GM12865 (cell line): ENCODE data around the gene HLA-F.

Experiments used
- DNase-seq: peaks from one replicate; pipeline ENCODE4 v3.0.0; 2010; ENCODE audit warnings: low read depth
- H3K4me3 ChIP-seq: 2 replicates; pipeline ENCODE4 v1.5.1; 2011; ENCODE audit warnings: mild to moderate bottlenecking, low read depth, low read length, control low read depth
- TF ChIP-seq, protein P1 (sequence below): IDR thresholded peaks from 2 replicates; pipeline ENCODE4 v1.5.1; 2011; ENCODE audit warnings: low read length, control low read depth, low read depth, inconsistent platforms; ENCODE audit not compliant: insufficient read depth; ENCODE audit errors: missing control alignments

HLA-F gene

DNA sequence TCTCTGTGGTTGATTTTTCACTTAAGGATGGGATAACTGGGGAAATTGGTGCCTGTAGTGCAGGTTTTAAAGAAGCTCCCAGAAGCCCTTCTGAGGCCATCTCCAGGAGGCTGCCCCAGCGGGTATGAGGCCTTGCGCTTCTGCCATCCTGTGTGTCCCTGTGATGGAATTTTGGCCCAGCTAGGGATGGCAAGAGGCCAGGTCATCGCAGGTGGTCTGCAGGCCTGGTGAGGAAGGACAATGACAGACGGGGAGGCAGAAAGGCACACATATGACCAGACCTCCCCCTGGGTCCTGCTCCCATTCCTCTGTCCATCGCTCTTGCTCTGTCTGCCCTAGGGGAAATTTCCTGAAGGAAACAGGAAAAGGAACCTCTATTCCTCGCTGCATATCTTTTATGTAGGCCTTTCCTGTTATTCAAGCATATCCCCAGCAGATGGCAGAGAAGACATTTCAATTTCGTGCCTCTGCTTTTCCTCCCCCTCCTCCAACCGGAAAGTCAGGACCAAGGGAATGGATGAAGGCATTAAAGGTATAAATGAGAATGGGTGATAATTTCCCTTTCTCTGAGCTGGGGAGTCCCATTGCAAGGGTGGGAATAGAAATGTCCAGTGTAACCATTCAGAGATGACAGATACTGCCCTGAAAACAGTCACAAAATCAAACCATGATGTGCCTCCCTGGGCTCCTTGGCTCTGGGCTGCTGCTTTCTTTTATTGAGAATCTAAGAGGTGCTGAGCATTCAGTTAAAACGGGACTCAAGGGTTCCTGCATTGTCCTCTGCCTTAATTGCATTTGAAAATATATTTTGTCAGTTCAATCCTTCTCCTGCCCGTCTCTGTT, 17.6 kb upstream of the HLA-F start:
- no peak overlapping the region for H3K4me3 ChIP-seq
- TF ChIP-seq, protein P1, sequence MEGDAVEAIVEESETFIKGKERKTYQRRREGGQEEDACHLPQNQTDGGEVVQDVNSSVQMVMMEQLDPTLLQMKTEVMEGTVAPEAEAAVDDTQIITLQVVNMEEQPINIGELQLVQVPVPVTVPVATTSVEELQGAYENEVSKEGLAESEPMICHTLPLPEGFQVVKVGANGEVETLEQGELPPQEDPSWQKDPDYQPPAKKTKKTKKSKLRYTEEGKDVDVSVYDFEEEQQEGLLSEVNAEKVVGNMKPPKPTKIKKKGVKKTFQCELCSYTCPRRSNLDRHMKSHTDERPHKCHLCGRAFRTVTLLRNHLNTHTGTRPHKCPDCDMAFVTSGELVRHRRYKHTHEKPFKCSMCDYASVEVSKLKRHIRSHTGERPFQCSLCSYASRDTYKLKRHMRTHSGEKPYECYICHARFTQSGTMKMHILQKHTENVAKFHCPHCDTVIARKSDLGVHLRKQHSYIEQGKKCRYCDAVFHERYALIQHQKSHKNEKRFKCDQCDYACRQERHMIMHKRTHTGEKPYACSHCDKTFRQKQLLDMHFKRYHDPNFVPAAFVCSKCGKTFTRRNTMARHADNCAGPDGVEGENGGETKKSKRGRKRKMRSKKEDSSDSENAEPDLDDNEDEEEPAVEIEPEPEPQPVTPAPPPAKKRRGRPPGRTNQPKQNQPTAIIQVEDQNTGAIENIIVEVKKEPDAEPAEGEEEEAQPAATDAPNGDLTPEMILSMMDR: peak; percentile 53
- no peak for DNase-seq

DNA sequence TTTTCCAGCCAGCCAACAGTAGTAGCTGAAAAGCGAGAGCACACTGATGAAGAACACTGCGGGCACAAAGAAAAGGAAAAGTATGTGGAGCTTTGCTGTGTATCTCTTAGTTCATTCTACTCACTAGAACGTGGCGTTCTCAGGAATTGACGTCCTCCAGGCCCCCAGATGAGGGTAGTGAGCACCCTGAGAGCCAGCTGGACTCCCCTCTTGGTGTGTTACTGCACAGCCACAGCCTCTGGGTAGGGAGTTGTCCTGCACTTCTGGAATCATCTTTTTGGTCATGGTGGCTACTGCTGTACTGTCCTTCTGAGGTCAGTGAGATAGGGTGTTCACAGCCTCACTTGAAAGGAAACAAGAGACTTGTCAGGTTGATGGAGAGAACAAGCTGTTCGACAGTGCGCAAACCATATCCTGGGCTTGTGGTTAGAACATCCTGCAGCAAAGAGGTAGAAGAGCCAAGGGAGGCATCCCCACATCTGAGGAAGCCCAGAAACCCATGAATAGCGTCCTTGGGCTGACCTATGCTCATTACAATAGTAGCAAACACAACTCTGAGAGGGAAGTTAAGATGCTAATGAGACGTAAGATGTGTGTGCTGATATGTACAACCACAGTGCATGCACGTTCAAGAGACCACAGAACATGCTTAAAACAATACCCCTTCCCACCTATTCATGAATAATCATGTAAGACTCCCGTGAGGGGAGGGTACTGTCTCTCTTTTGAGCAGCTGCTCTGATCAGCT, 14.6 kb upstream of the HLA-F start:
- no peak overlapping the region for H3K4me3 ChIP-seq
- TF ChIP-seq, protein P1: no peak
- peak; percentile 78 for DNase-seq

DNA sequence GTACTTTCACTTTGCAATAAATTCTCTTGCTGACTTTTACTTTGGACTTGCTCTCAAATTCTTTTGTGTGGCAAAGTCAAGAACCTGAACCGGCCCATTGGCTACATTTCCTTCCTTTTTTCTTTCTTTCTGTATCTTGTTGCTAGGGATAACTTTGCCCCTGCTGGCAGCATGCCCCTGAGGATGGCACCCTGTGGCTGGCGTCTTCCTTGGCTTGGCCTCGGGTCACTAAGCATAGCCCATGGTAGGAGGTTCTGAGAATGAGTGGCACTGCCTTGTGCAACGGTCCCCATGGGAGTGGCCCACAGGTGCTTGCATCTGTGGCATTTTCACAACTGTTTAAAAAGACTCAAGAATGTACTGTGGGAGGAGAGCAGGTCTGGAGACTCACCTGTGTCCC, 14.0 kb upstream of the HLA-F start:
- TF ChIP-seq, protein P1: no peak
- no peak overlapping the region for H3K4me3 ChIP-seq
- DNase-seq: no peak

DNA sequence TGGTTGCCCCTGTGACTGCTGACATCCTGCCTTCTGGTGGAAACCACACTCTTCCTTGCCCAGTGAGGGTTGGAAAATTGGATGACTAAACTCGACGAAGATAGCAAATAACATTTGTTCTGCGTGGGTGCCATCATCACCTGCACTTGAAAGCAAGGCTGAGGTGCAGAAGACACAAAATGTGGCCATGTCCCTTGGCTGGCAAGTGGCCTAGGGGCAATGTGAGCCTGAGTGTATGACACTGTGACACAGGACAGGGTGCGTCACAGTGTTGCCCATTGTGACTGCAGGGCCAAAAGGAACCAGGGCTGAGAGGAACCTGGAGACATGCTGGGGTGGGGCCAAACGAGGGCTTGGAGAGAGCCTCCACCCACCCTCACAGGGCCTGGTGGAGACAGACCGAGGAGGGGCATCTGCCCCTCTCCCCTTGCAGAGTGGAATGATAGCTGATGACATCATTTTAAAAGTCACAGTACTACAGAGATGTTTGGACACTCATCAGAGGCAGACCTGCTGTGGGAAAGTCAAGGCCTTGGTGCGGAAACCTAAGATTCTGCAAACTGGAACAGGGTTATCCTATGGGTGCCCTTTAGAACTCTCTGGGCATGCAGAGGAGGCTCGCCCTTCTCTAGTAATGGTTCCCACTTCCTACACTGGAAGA, 12.8 kb upstream of the HLA-F start:
- TF ChIP-seq, protein P1: no peak
- no peak overlapping the region for H3K4me3 ChIP-seq

DNA sequence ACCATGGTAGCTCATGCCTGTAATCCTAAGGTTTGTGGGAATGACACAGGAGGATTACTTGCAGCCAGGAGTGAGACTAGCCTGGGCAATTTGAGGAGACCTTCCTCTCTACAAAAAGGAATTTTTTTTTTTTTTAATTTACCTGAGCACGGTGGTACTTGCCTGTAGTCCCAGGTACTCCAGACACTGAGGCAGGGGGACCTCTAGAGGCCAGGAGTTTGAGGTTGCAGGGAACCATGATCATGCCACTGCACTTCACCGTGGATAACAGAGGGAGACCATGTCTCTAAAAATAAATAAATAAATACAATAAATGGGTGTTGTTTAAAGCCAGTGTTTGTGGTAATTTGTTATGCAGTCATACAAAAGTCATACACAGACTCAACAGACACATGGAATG, 2.4 kb upstream of the HLA-F start:
- no peak overlapping the region for H3K4me3 ChIP-seq
- TF ChIP-seq, protein P1: peak; percentile 15
- DNase-seq: peak; percentile 41

More for the DNA sequence above, 12.8 kb upstream of the HLA-F start:
- DNase-seq: no peak

DNA sequence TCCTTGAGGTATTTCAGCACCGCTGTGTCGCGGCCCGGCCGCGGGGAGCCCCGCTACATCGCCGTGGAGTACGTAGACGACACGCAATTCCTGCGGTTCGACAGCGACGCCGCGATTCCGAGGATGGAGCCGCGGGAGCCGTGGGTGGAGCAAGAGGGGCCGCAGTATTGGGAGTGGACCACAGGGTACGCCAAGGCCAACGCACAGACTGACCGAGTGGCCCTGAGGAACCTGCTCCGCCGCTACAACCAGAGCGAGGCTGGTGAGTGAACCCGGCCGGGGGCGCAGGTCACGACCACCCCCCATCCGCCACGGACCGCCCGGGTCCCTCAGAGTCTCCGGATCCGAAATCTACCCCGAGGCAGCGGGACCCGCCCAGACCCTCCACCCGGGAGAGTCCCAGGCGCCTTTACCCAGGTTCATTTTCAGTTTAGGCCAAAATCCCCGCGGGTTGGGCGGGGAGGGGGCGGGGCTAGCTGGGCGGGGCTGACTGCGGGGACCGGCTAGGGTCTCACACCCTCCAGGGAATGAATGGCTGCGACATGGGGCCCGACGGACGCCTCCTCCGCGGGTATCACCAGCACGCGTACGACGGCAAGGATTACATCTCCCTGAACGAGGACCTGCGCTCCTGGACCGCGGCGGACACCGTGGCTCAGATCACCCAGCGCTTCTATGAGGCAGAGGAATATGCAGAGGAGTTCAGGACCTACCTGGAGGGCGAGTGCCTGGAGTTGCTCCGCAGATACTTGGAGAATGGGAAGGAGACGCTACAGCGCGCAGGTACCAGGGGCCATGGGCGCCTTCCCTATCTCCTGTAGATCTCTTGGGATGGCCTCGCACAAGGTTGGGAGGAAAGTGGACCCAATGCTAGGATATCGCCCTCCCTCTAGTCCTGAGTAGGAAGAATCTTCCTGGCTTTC, 693 bp downstream of the HLA-F start:
- TF ChIP-seq, protein P1: no peak
- peak overlapping the region; percentile 97 for H3K4me3 ChIP-seq
- peak; percentile 75 for DNase-seq
